K562 (cell line): ENCODE data around the gene PLAAT5. TPM values are rescaled to one million over a fixed set of nuclear protein-coding genes. Genes with fewer than 3 reads are reported as not detected.
A peak's percentile ranks its signal among the peaks of the same experiment; 100 is the strongest.

Experiments
- CHD7 ChIP-seq: fragments of 200-600 bp; sonication (generic); IDR thresholded peaks from one replicate; pipeline ENCODE4 v1.6.1; 2012; ENCODE audit warnings: mild to moderate bottlenecking, low read depth, low read length, inconsistent platforms
- GTF3C2 ChIP-seq: IDR thresholded peaks from 3 replicates; pipeline ENCODE4 v1.6.1; 2011; ENCODE audit warnings: borderline replicate concordance, mild to moderate bottlenecking, moderate library complexity; ENCODE audit not compliant: insufficient read length; ENCODE audit errors: extremely low read depth
- IRF9 ChIP-seq: fragments of 450-650 bp; IDR thresholded peaks from 2 replicates; pipeline ENCODE4 v1.6.1; 2016; ENCODE audit warnings: missing biosample characterization, missing genetic modification characterization
- KAT7 ChIP-seq: sonication (generic); formaldehyde crosslinking; IDR thresholded peaks from 2 replicates; pipeline ENCODE4 v1.8.0; 2022; ENCODE audit warnings: missing genetic modification reagents, mild to moderate bottlenecking, borderline replicate concordance
- LARP7 ChIP-seq: fragments of 450-650 bp; IDR thresholded peaks from 2 replicates; pipeline ENCODE4 v1.6.1; 2016
- MCM3 ChIP-seq: fragments of 450-650 bp; IDR thresholded peaks from 2 replicates; pipeline ENCODE4 v1.6.1; 2016
- PML ChIP-seq: IDR thresholded peaks from 2 replicates; pipeline ENCODE4 v1.6.1; 2012; ENCODE audit warnings: low read length, inconsistent platforms
- RHOXF2B ChIP-seq: fragments of 250-450 bp; sonication (Bioruptor Pico); conservative IDR thresholded peaks from 2 replicates; pipeline ENCODE4 v1.5.1; 2021
- TAL1 ChIP-seq: fragments of 450-650 bp; IDR thresholded peaks from 2 replicates; pipeline ENCODE4 v1.6.1; 2016; ENCODE audit warnings: mild to moderate bottlenecking
- ZNF75A ChIP-seq: fragments of 450-650 bp; formaldehyde crosslinking; IDR thresholded peaks from 2 replicates; pipeline ENCODE4 v1.4.0; 2020; ENCODE audit warnings: mild to moderate bottlenecking
- ZNF766 ChIP-seq: fragments of 200-800 bp; sonication (Bioruptor generic); conservative IDR thresholded peaks from 2 replicates; pipeline ENCODE4 v1.6.1; 2016; ENCODE audit warnings: missing genetic modification characterization, missing compliant biosample characterization
- polyA plus RNA-seq, 8 experiments: library from polyadenylated mRNA; depleted of rRNA in 4 of 8; stranded (reverse) in 5 of 8; unstranded in 3 of 8; fragments of >200 nt; fragmentation: Nextera tagmentation in 2 of 8; fragmentation: Illumina TruSeq in 1 of 8; extraction: Ambion mirVana in 2 of 8; extraction: Trizol in 1 of 8; gene quantifications; 2 replicates each; pipeline versions ENCODE4 v1.2.1 to v1.2.3, GENCODE V29; 2011 to 2014; ENCODE audit warnings: inconsistent platforms in 1 of 8, missing spikeins in 1 of 8
- total RNA-seq, 7 experiments: library from RNA; depleted of rRNA in 6 of 7; stranded (reverse); fragments of >200 nt in 6 of 7; fragmentation: Illumina TruSeq in 2 of 7; extraction: Trizol in 2 of 7; gene quantifications; 2 replicates each; pipeline versions ENCODE4 v1.2.1 to v1.2.3, GENCODE V29; 2011 to 2021; ENCODE audit warnings: low replicate concordance in 1 of 7

The PLAAT5 gene
- total and polyA plus RNA-seq, 9 of the 15 experiments (the other 6 are each of a cell fraction or from before 2014, with no cell fraction given), result not detected

DNA sequence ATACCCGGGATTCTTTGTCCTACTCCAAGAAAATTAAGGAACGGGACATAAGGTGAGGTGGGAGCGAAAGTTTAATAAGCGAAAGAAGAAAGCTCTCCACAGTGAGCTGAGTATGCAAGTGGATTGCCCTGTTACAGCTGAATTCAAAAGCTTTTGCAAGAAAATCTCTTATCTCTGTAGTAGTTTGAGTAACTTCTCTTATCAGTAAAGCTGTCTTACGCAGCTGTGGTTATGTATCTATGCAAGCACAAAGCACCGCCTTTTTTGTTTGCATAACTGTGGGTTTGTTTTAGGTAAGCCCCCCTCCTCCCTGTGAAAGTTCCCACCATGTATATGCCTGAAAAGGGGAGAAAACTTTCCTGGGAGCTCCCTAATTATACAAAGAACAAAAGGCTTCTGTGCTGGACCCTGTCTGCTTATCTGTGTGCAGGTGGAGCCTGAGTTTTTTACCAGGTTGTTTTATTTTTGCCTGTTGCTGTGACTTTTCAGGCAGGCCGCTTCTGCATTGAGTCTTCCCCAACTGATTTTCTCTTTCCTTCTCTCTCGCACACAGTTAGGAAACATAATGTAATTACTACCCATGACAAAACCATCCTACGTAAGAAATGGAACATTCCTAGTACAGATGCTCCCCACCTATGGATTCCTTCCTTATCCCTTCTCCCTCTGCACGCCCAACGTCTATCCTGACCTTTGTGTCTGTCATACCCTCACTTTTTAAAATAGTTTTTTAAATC is 837 bp upstream of the PLAAT5 start (continued):
- no peak for TF ChIP-seq GTF3C2
- TF ChIP-seq CHD7, result no peak
- TF ChIP-seq MCM3, result no peak
- TF ChIP-seq PML, result no peak
- peak; percentile 51; the same call in 1 of the 2 replicates for TF ChIP-seq ZNF766 (CRISPR knock-in tag)
- peak; percentile 77 for TF ChIP-seq TAL1
- no peak for TF ChIP-seq ZNF75A (CRISPR knock-in tag)
- no peak for TF ChIP-seq KAT7 (CRISPR knock-in tag)
- no peak for TF ChIP-seq LARP7
- no peak for TF ChIP-seq RHOXF2B
- TF ChIP-seq IRF9, result no peak
